Progenitor cell of endocrine pancreas (in vitro differentiated cells): ENCODE data around the gene HEXB. TPM values are rescaled to one million over a fixed set of nuclear protein-coding genes. Genes with fewer than 3 reads are reported as not detected.

Experiments used
- DNase-seq: peaks from one replicate; pipeline ENCODE4 v3.0.0; 2021; ENCODE audit warnings: low spot score; ENCODE audit not compliant: unreplicated experiment
- H3K27ac Mint-ChIP-seq: 2 replicates; pipeline ENCODE4 v1.8.0; 2021; ENCODE audit warnings: mild to moderate bottlenecking, moderate library complexity, mixed read lengths
- H3K27me3 Mint-ChIP-seq: 2 replicates; pipeline ENCODE4 v1.8.0; 2021; ENCODE audit warnings: mixed read lengths
- H3K36me3 Mint-ChIP-seq: 2 replicates; pipeline ENCODE4 v1.8.0; 2022; ENCODE audit warnings: mixed read lengths; ENCODE audit not compliant: insufficient read depth
- H3K4me1 Mint-ChIP-seq: 2 replicates; pipeline ENCODE4 v1.8.0; 2021; ENCODE audit warnings: low read depth, mixed read lengths
- H3K4me3 Mint-ChIP-seq: 2 replicates; pipeline ENCODE4 v1.8.0; 2021; ENCODE audit warnings: low read depth, mild to moderate bottlenecking, moderate library complexity, mixed read lengths
- H3K9me3 Mint-ChIP-seq: 2 replicates; pipeline ENCODE4 v1.8.0; 2021; ENCODE audit warnings: low read depth, mixed read lengths
- total RNA-seq: library from RNA; stranded (reverse); gene quantifications from 2 replicates; pipeline ENCODE4 v1.2.1, GENCODE V29; 2021
- TF ChIP-seq, protein P1 (sequence below): fragments of 200-600 bp; sonication (generic); IDR thresholded peaks from one replicate; pipeline ENCODE4 v1.5.0; 2021; ENCODE audit warnings: antibody characterized with exemption, mild to moderate bottlenecking; ENCODE audit not compliant: unreplicated experiment

The HEXB gene
- total RNA-seq, 1 donor from 2014 or later, result 59.9 TPM

DNA sequence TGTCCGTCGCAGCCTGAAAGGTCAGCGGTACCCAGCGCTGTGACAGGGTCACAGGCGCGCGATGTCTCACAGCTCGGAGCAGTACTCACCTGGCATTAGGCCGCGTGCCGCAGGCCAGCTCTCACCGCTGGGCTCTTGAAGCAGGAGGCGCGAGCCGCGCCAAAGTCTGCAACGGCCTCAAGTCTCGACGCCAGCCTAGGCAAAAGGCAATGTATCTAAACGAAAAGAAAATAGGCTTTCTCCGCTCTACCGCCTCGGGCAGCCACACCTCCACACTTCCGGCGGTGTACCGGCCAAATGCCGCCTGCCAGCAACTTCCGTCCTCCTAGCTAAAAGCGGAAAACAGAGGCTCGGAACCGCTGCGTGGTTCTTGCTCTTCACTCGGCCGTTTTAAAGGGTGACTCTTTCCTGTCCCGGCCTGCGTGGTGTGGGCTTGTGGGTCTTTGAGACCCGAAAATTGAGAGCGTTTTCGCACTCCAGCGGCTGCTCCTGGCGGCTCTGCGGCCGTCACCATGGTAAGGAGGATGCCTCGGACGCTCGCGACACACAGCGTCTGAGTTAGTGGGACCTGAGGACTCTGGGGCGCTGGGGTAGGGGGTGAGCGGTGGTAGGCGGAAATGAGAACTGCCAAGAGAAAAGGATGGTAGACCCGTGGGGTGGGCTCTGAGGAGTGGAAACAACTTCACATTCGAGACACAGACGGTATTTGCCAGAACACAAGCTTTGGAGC lies 82.0 kb downstream of the HEXB start, which contains the start of the genes GFM2 and NSA2:
GFM2 (minus strand) TSS at position 269 of the 730 bp plus-strand sequence. CDS start 3,375 bp downstream, outside the sequence.
NSA2 (plus strand) TSS at position 401 of the 730 bp plus-strand sequence; CDS start at position 513, 112 bp downstream.
- Mint-ChIP-seq H3K27me3 (no peaks in the 10 kb centered on the region), H3K27ac (peak within 1 kb of the TSS; percentile 98), H3K36me3 (peaks cover 10% of the 10 kb centered on the region), H3K4me3 (peak within 1 kb of the TSS; percentile 99), H3K4me1 (peaks cover 23% of the 10 kb centered on the region), H3K9me3 (no peaks in the 10 kb centered on the region)
- DNase-seq, result peak; percentile 78
- TF ChIP-seq, protein P1, sequence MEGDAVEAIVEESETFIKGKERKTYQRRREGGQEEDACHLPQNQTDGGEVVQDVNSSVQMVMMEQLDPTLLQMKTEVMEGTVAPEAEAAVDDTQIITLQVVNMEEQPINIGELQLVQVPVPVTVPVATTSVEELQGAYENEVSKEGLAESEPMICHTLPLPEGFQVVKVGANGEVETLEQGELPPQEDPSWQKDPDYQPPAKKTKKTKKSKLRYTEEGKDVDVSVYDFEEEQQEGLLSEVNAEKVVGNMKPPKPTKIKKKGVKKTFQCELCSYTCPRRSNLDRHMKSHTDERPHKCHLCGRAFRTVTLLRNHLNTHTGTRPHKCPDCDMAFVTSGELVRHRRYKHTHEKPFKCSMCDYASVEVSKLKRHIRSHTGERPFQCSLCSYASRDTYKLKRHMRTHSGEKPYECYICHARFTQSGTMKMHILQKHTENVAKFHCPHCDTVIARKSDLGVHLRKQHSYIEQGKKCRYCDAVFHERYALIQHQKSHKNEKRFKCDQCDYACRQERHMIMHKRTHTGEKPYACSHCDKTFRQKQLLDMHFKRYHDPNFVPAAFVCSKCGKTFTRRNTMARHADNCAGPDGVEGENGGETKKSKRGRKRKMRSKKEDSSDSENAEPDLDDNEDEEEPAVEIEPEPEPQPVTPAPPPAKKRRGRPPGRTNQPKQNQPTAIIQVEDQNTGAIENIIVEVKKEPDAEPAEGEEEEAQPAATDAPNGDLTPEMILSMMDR, result no peak

DNA sequence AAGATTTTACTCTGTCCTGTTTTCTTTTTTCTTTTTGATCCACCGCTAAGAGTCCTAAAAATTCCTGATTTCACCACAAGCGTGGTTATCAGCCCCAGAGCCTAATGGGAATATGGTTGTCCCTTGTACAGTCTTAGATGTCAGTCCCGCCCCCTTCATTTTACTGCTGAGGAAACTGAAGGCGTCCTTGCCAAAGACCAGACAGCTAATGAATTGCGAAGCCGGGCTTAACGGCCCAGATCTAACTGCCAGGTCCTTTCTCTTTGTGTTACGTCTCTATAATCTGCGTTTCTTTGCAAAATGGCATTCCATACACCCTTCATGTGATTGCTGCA lies 82.5 kb downstream of the HEXB start:
- Mint-ChIP-seq H3K27me3 (no peaks in the 10 kb centered on the region), H3K4me3 (peak overlapping the region; percentile 99), H3K4me1 (peaks cover 23% of the 10 kb centered on the region), H3K9me3 (no peaks in the 10 kb centered on the region), H3K27ac (peak overlapping the region; percentile 98), H3K36me3 (peaks cover 9% of the 10 kb centered on the region)
- DNase-seq, result no peak
- TF ChIP-seq, protein P1, result no peak

Other genes with a start within 250 kb of the HEXB start
- gene ENC1, start 44.5 kb upstream of the HEXB start, total RNA-seq, result 71.7 and 78.7 TPM in 2 replicates
- gene GFM2, start 81.9 kb downstream of the HEXB start, total RNA-seq, result 32.9 and 35.6 TPM in 2 replicates
- 74.8 and 78.3 TPM in 2 replicates for gene NSA2, start 82.0 kb downstream of the HEXB start, total RNA-seq
- gene FAM169A, start 181.2 kb downstream of the HEXB start, total RNA-seq, result 32.4 and 33.5 TPM in 2 replicates